Small intestine (tissue), 4 donors: ENCODE data around the gene HIPK4. TPM values are rescaled to one million over a fixed set of nuclear protein-coding genes. Genes with fewer than 3 reads are reported as not detected.

Experiments used
- polyA plus RNA-seq, 4 donors: library from polyadenylated mRNA; stranded (reverse) in 3 of 4; unstranded in 1 of 4; fragments of 200-250 nt in 3 of 4; fragments of 120-200 nt in 1 of 4; gene quantifications; one replicate each; pipeline versions ENCODE4 v1.2.1 to v1.2.3, GENCODE V29; 2013
- donor health status: healthy with polysubstance abuse.
- donor health status: Bipolar disorder and iron deficiency.
- donor health status: healthy.

The HIPK4 gene
- polyA plus RNA-seq, 4 donors: 0.07 TPM; not detected in 2

Other genes with a start within 250 kb of the HIPK4 start
- gene MAP3K10, start 198.8 kb downstream of the HIPK4 start, polyA plus RNA-seq: 1 to 10 TPM; 5.4 to 9.7 (median 6.9) TPM
- 1 to 10 TPM in 1 of 4 donors, under 1 TPM in 1, not detected in 2; 0.21 to 2.6 TPM for gene TTC9B, start 171.8 kb downstream of the HIPK4 start, polyA plus RNA-seq
- gene CCNP, start 163.5 kb downstream of the HIPK4 start, polyA plus RNA-seq: 1 to 10 TPM in 2 of 4 donors, under 1 TPM in 1, not detected in 1; 0.82 to 1.2 (median 1.1) TPM
- 10 to 100 TPM; 19.2 to 97.2 (median 48.5) TPM for gene AKT2, start 104.8 kb downstream of the HIPK4 start, polyA plus RNA-seq
- 10 to 100 TPM in 1 of 4 donors, 1 to 10 TPM in 3; 5.1 to 13.2 (median 7.4) TPM for gene C19orf47, start 41.8 kb downstream of the HIPK4 start, polyA plus RNA-seq
- 100 to 1,000 TPM in 2 of 4 donors, 10 to 100 TPM in 2; 48.1 to 314 (median 93.6) TPM for gene PLD3, start 41.5 kb downstream of the HIPK4 start, polyA plus RNA-seq
- gene PRX, start 23.2 kb upstream of the HIPK4 start, polyA plus RNA-seq: 1 to 10 TPM in 2 of 4 donors, under 1 TPM in 2; 0.45 to 3.1 (median 1.3) TPM
- gene SERTAD1, start 35.8 kb upstream of the HIPK4 start, polyA plus RNA-seq: 10 to 100 TPM in 3 of 4 donors, 1 to 10 TPM in 1; 8.7 to 29.7 (median 22.6) TPM
- gene SERTAD3, start 54.2 kb upstream of the HIPK4 start, polyA plus RNA-seq: 10 to 100 TPM; 21.3 to 31.3 (median 28.0) TPM
- 100 to 1,000 TPM; 101 to 206 (median 201) TPM for gene BLVRB, start 75.6 kb upstream of the HIPK4 start, polyA plus RNA-seq
- gene SPTBN4, start 76.8 kb upstream of the HIPK4 start, polyA plus RNA-seq: 1 to 10 TPM in 3 of 4 donors, not detected in 1; 1.1 to 2.0 (median 1.8) TPM
- 10 to 100 TPM; 27.0 to 70.3 (median 60.4) TPM for gene SHKBP1, start 186.7 kb upstream of the HIPK4 start, polyA plus RNA-seq
- gene LTBP4, start 211.2 kb upstream of the HIPK4 start, polyA plus RNA-seq: 100 to 1,000 TPM in 2 of 4 donors, 10 to 100 TPM in 2; 63.3 to 222 (median 116) TPM